Stimulated activated naive CD4-positive, alpha-beta T cell treated with Interleukin-2 at 50 U/mL for 16 hours (primary cell): ENCODE measurements around the gene LCE1D.

Experiments used
- DNase-seq: peaks from one replicate; lab custom pipeline; 2025; lab: John Stamatoyannopoulos, UW

The LCE1D gene

DNA sequence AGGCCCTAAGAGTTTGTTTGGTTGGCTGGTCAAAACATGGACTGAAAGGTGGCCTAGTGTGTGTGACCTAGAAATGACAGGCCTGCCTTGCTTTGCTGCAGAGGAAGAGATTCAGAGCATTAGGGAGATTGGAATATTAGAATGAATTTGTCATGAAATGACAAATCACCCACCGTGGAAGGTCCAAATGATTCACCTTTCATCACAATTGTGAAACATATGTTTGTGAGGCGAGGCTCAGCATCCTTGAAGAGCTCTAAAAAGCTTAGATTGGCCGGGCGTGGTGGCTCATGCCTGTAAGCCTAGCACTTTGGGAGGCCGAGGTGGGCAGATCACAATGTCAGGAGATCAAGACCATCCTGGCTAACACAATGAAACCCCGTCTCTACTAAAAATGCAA lies 20.8 kb downstream of the LCE1D start:
- no peak for DNase-seq

DNA sequence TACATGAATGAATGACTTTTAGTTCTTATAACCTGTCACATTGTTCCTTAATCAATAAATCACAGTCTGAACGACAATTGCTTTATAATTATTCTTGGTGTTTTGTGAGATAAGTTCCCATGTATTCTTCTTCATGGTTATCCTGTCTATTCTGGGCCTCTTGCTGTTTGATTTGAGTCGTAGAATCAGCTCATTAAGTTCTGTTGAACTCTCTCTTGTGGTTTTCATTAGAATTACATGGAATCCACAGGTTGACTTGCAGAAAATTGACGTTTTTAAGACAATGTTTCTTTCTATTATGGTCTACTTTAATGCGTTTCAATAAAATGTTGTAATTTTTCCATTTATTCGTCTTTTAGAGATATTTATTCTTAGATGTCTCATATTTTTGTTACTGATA lies 26.8 kb downstream of the LCE1D start:
- no peak for DNase-seq

DNA sequence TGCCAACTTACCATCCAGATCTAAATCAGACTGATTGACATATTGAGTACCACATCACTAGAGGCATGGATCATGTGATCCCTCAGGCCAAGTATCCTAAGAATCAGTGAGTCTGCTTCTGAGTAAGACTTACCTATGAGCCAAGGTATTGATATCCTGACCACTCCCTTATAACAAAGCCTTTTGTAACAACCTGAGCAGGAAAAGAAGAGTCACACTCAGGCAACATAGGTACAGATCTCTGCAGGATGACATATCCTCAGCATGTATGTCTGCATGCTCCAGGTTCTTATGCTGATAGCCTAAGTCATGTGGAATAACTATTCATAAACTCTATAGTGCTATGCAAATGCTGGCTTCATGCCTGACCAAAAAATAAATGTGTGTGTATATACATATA lies 28.4 kb downstream of the LCE1D start:
- DNase-seq = no peak

DNA sequence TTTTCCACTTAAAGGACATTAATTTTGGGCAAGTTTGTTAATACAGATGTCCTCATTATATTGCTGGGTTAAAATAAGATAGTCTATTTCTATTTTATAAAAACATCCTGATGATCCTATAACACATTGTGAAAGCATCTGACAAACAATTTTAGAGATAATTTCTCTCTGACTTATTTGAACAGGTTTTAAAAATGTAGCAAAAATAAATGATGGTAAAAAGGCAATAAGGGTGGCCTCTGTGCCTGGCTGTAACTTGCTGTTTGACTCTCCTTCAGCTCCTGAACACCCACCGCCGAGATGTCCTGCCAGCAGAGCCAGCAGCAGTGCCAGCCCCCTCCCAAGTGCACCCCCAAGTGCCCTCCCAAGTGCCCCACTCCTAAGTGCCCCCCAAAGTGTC lies 30.7 kb downstream of the LCE1D start, which contains the start of gene LCE1A:
Gene LCE1A, plus strand, starts transcription at position 301 of the 400 bp plus-strand sequence. Its CDS starts 0 bp downstream, at position 301.
- no peak for DNase-seq

DNA sequence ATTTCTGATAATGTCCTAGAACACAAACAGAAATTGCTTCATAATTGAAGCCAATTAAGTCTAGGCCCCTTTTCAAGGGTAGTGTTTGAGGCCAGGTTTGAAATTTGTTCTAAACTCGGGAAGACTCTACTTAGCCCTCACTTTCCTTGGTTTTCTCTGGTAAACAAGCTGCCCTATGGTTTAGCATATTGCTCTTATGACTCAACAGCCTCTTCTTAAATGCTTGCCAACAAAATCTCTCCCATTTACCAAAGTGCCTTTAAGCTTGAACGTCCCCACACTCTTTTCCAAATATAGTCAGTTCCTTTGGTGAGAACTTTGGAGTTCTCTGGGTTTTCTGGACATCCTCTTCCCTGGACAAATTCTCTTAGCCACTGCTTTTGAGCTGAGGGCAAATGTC lies 40.3 kb downstream of the LCE1D start:
- no peak for DNase-seq

DNA sequence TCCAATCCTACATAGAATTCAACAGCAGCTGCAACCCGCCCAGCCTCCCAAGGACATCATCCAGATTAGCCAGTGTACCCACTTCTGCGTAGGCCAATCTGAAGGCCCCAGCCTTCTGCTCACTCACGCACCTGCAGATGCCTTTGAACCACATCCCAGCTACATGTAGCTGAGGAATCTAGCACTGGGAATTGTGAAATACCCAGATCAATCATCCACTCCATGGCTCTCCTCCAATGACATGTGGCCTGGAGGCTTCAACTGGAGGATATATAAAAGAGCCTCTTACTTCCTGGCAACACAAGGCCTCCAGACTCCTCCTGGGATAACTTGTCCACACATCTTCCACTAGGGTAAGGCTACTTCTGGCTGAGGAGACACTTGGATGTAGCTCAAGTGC lies 46.0 kb downstream of the LCE1D start, which contains the start of gene LCE6A:
Gene LCE6A, plus strand, starts transcription at position 301 of the 400 bp plus-strand sequence. CDS start 665 bp downstream, outside the sequence.
- DNase-seq = no peak
